GM19035 (cell line): ENCODE measurements around the gene TMEM59.
A peak's percentile ranks its signal among the peaks of the same experiment; 100 is the strongest.
"Not testable (repeated sequence)": the region's sequence is repeated elsewhere in the genome, so short reads cannot be mapped to it uniquely, and the experiment has no call there.

Experiments used
- ATAC-seq: cut with Tn5 transposase; IDR thresholded peaks from one replicate; pipeline ENCODE4 v1.9.1; 2021; ENCODE audit not compliant: unreplicated experiment

The TMEM59 gene, protein sequence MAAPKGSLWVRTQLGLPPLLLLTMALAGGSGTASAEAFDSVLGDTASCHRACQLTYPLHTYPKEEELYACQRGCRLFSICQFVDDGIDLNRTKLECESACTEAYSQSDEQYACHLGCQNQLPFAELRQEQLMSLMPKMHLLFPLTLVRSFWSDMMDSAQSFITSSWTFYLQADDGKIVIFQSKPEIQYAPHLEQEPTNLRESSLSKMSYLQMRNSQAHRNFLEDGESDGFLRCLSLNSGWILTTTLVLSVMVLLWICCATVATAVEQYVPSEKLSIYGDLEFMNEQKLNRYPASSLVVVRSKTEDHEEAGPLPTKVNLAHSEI

DNA sequence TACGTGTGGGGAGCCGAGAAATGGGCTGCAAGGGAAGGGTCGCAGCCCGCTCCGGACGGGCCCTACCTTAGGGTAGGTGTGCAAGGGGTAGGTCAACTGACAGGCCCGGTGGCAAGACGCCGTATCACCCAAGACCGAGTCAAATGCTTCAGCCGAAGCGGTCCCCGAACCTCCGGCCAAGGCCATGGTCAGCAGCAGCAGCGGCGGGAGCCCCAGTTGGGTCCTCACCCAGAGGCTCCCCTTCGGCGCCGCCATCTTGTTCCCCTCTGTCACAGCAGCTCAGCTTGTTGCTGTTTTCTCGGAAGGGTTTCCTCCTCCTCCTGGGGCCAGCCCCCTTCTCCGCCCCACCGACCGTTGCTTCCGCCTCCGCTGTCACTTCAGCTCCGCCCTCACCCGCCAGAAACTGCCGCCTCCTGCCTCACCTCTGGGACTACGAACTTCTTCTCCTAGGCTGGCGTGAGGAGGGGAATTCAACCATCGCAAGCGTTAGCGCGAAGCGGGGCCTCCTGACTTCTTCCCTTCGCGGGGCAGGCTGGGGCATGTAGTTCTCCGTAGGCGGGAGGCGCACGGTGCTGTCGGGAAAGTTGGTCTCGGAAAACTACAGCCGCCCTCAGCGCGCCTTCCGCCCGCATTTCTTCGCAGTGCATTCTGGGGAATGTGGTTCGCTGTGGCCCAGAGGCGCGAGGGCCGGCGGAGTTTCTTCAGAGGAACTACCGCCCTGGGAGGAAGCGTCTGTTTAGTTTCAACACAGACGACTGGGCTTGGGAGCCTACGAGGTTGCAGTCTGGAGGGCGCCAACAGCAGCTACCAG lies at the start of gene TMEM59, which contains the start of gene TCEANC2:
Gene TMEM59, minus strand, starts transcription at position 271 of the 811 bp plus-strand sequence. Its CDS starts 16 bp downstream, at position 255.
Gene TCEANC2, plus strand, starts transcription at position 675 of the 811 bp plus-strand sequence. CDS start 815 bp downstream, outside the sequence.
- ATAC-seq, result peak; percentile 92

DNA sequence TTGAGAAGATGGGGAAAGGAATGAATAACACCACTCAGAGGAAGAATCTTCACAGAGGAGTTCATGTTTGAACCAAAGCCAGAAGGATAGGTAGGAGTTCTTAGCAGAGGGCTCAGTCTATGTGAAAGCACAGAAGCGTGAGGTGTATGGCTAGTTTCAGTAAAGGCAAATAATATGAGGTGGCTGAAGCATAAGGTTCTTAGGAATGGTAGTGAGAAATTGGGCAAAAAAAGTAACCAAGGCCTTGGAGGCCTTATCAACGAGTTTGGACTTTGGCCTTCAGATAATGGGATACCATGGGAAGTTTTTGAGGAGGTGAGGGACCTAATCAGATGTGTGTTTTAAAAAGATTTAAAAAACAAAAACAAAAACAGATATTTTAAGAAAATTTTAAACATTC lies 47.5 kb upstream of the TMEM59 start:
- ATAC-seq, result no peak

- no peak for ATAC-seq
Observed at GRCh38 chr1:54099061-54099610, 46.1 kb upstream of the TMEM59 start.

GRCh38 chr1:54096877-54097240 lies 43.9 kb upstream of the TMEM59 start:
- no peak for ATAC-seq

- ATAC-seq, result no peak
Observed at GRCh38 chr1:54096227-54096876, 43.3 kb upstream of the TMEM59 start.

- no peak for ATAC-seq
Observed at GRCh38 chr1:54095546-54096226, 42.7 kb upstream of the TMEM59 start.

DNA sequence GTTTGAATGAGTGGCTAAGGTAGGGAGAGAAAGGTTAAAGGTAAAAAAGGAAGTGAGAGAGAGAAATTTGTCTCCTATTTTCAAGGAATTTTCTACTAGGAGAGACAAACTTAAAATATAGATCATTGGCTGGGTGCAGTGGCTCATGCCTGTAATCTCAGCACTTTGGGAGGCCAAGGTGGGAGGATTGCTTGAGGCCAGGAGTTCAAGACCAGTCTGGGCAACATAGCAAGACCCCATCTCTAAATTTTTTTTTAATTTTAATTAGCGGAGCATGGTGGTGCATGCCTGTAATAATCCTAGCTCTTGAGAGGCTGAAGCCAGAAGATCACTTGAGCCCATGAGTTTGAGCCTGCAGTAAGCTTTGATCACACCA lies 41.7 kb upstream of the TMEM59 start:
- ATAC-seq, result not testable (repeated sequence)

DNA sequence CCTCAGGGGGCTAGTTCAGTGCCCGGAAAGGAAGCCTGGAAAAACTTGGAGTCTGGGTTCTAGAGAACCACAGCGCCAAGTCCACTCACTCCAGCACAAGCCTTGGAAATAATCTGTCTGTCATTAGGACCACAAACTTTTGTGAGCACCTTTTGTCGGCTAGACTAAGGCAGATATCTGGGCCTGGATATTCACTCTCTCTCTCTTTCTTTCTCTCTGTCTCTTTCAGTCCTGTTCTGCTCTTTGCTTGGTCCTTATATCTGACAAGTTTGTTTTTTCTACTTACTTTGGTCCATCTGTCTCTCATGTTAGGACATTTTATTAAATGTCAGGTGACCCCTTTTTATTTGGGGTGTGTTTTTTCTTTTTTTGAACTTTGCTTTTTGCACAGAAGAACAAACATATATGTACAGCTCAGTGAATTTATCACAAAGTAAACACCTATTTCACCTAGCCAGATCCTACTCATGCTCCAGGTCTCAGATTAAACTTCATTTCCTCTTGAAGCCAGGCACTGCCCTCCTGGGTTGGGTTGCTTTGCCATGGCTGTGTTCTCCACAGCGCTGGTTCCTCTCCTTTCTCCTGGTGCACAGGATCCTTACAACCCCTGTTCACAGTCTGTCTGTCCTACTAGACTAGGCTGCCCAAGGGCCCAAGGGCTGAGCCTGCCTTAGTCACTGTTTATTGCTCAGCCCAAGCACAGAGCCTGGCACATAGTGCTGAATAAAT lies 41.2 kb upstream of the TMEM59 start:
- ATAC-seq, result no peak

DNA sequence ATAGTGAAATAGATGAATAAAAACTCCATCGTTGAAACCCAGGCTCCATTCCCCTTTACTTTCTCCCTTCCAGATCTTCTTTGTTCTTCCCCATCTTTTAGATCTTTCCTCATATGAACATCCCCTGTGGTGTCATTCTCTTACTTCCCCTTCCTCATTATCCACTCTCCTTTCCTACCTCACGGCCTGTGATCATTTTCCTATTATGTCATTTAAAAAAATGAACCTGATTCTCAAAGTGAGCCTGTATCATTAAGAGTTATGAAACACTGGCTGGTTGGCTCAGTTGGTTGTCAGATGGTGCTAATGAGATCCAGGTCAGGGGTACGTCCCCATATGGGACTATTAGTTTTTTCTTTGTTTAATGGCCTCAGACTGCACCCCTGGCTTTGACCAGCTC lies 38.7 kb upstream of the TMEM59 start:
- no peak for ATAC-seq

GRCh38 chr1:54088385-54088784 lies 35.4 kb upstream of the TMEM59 start:
- no peak for ATAC-seq

GRCh38 chr1:54086754-54087153 lies 33.8 kb upstream of the TMEM59 start:
- ATAC-seq, result no peak

DNA sequence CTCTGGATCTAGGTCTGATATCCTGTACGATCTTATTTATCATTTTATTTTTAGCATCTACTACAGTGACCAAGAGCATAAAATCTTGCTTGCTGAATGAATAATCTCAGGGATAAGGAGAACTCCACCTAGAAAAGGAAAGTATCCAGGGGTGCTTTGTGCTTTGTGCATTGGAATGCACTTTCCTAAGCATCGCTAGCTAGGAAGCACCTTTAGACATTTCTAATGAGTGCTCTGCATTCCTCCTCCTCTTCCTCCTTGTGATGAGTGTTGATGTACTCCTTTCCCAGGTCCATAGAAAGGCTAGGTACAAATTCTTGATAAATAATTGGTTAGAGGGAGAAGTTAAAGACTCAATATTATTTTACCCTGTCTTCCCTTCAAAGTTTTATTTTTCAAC lies 31.8 kb upstream of the TMEM59 start:
- ATAC-seq, result no peak

DNA sequence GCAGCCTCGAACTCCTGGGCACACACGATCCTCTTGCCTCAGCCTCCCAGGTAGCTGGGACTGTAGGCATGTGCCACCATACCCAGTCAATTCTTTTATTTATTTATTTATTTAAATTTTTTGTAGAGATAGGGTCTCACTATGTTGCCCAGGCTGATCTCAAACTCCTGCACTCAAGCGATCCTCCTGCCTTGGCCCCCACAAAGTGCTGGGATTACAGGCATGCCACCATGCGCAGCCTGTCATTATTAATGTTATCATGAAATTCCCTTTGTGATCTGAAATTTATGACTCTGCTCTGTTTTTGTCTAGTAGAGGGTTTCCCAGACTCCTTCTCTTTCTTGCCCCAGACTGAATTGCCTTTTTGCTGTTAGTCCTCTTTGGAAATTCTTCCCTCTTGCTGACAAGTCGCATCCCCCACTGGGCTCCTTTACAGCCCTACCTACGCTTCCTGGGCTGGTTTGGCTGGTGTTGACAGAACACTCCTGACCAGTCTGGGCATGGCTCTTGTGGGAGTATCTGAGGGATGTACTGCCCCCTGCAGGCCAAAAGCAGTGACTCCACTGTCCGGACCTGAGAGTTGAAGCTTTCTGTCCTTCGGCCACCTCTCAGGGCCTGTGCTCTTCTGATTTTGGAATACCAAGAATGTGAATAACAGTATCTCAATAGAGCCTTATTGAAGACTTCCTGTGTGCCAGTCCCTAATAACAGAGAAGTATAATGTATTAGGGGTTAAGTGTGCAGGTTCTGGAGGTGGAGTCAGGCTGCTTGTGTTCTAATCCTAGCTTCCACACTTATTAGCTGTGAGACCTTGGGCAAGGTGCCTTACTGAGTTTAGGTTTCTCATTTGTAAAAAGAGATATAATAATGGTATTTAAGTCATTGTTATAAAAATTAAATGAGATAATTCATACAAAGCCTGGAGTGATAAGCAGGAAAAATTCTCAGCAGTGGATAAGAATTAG lies 28.6 kb upstream of the TMEM59 start:
- ATAC-seq, result no peak

DNA sequence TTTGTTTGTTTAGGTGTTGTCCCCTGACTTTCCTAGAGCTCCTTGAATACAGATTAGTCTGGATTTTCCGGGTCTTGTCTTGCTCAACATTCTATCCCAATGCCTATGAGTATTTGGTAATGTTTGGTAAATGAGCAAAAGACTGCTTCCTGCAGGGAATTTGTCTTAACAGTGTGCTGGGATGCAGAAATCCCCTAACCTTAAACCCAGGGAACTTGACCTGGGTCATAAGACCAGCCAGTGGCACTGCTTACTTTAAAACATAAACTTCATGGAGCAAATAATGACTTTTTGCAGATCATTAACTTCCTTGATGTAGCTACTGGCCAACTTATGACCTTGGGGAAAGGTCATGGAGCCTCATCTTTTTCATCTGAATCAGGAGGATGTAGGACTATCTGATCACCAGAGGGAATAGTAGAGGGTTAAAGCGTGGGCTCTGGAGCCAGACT lies 27.6 kb upstream of the TMEM59 start:
- ATAC-seq, result no peak

- ATAC-seq, result no peak
Observed at GRCh38 chr1:54077359-54077758, 24.4 kb upstream of the TMEM59 start.

DNA sequence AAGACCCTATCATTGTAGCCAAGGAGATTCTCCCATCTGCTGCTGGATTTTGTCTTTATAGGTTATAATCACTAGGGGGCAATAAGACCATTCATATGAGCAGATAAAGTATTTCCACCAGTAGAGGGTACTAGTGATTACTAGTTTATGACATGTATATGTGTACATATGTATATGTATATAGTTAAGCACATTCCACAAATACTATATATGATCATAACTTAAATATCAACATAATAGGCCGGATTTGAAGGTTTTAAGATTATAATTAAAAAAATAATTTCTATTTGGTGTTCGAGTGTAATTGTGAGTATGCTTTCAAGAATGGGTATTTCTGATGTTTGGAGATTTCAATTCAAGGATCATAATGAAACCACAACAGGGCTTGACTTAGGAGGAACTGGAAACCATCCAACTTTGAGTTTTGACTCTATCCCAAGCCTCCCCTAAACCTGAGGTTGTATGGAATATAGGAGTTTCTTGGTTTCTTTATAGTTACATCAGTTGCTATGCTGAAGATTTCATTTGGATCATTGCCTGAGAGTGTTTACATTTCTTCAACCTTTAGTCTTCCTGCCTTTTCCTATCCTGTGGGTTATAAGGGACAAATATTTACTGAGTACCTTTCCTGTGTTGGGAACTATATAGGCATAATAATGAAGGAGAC lies 17.3 kb upstream of the TMEM59 start:
- ATAC-seq, result no peak

- ATAC-seq, result no peak
Observed at GRCh38 chr1:54069791-54070170, 16.8 kb upstream of the TMEM59 start.

- ATAC-seq, result no peak
Observed at GRCh38 chr1:54064299-54064698, 11.3 kb upstream of the TMEM59 start.

DNA sequence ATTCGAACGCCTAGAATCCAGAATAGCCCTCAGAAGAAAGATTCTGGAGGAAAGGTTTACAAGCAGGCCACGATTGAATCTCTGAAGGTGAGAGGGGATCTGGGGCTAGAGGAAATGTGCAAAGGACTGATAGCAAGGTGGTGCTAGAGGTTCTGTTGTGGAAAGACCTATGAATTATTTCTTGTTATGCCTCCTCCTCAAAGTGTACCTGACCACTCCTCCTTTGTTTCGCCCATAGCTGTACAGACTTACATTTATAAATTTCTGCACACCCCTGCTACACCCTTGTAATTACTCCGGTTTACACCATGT lies 1.4 kb upstream of the TMEM59 start:
- no peak for ATAC-seq
